Epidermal melanocyte (primary cell): ENCODE data around the gene C5orf34.
"Not testable (repeated sequence)": the region's sequence is repeated elsewhere in the genome, so short reads cannot be mapped to it uniquely, and the experiment has no call there.

Experiments used
- DNase-seq: peaks from one replicate; pipeline ENCODE4 v3.0.0; 2011; ENCODE audit warnings: low spot score; ENCODE audit not compliant: insufficient read length

Gene C5orf34

GRCh38 chr5:43514816-43515677 is at the start of gene C5orf34:
C5orf34 (minus strand) TSS chr5:43515148; CDS start chr5:43509339, 5,809 bp downstream.
- peak; percentile 100 for DNase-seq

GRCh38 chr5:43564289-43564850 is 49.4 kb upstream of the C5orf34 start:
- no peak for DNase-seq

- DNase-seq = no peak
These were observed 48.4 kb upstream of the C5orf34 start for GRCh38 chr5:43563321-43563720.

GRCh38 chr5:43561356-43561755 is 46.4 kb upstream of the C5orf34 start:
- DNase-seq = no peak

- no peak for DNase-seq
These were observed 45.2 kb upstream of the C5orf34 start for GRCh38 chr5:43560128-43560527.

GRCh38 chr5:43556857-43557542 is 42.1 kb upstream of the C5orf34 start, which contains the start of gene PAIP1:
PAIP1 (minus strand) TSS chr5:43557077; CDS start chr5:43556846, 231 bp downstream.
- DNase-seq = peak; percentile 74

- DNase-seq = not testable (repeated sequence)
These were observed 41.6 kb upstream of the C5orf34 start for GRCh38 chr5:43556607-43556856.

- peak; percentile 43 for DNase-seq
These were observed 41.1 kb upstream of the C5orf34 start for GRCh38 chr5:43555895-43556606.

GRCh38 chr5:43554497-43554896 is 39.5 kb upstream of the C5orf34 start:
- no peak for DNase-seq

GRCh38 chr5:43553381-43553780 is 38.4 kb upstream of the C5orf34 start:
- no peak for DNase-seq

- DNase-seq = no peak
These were observed 36.8 kb upstream of the C5orf34 start for GRCh38 chr5:43551731-43552130.

- not testable (repeated sequence) for DNase-seq
These were observed 34.3 kb upstream of the C5orf34 start for GRCh38 chr5:43549272-43549671.

GRCh38 chr5:43548358-43548757 is 33.4 kb upstream of the C5orf34 start:
- no peak for DNase-seq

- no peak for DNase-seq
These were observed 32.6 kb upstream of the C5orf34 start for GRCh38 chr5:43547532-43547931.

- no peak for DNase-seq
These were observed 28.5 kb upstream of the C5orf34 start for GRCh38 chr5:43543434-43543833.

GRCh38 chr5:43540746-43541145 is 25.8 kb upstream of the C5orf34 start:
- DNase-seq = no peak

GRCh38 chr5:43536972-43537371 is 22.0 kb upstream of the C5orf34 start:
- DNase-seq = no peak

- no peak for DNase-seq
These were observed 18.7 kb upstream of the C5orf34 start for GRCh38 chr5:43533646-43534045.

GRCh38 chr5:43530648-43531047 is 15.7 kb upstream of the C5orf34 start:
- DNase-seq = no peak

- DNase-seq = no peak
These were observed 8.7 kb upstream of the C5orf34 start for GRCh38 chr5:43523662-43524072.

- no peak for DNase-seq
These were observed 5.7 kb upstream of the C5orf34 start for GRCh38 chr5:43520615-43521014.

- DNase-seq = no peak
These were observed 715 bp upstream of the C5orf34 start for GRCh38 chr5:43515678-43516048.
